DMS 273 (cell line): Measurements from ENCODE around the gene SUPT20HL2.
"Not testable (repeated sequence)": the region's sequence is repeated elsewhere in the genome, so short reads cannot be mapped to it uniquely, and the experiment has no call there.

ENCODE experiments used
- DNase-seq: peaks from one replicate; lab custom pipeline; 2025; ENCODE audit not compliant: unreplicated experiment; lab: John Stamatoyannopoulos, UW

SUPT20HL2 gene

DNA sequence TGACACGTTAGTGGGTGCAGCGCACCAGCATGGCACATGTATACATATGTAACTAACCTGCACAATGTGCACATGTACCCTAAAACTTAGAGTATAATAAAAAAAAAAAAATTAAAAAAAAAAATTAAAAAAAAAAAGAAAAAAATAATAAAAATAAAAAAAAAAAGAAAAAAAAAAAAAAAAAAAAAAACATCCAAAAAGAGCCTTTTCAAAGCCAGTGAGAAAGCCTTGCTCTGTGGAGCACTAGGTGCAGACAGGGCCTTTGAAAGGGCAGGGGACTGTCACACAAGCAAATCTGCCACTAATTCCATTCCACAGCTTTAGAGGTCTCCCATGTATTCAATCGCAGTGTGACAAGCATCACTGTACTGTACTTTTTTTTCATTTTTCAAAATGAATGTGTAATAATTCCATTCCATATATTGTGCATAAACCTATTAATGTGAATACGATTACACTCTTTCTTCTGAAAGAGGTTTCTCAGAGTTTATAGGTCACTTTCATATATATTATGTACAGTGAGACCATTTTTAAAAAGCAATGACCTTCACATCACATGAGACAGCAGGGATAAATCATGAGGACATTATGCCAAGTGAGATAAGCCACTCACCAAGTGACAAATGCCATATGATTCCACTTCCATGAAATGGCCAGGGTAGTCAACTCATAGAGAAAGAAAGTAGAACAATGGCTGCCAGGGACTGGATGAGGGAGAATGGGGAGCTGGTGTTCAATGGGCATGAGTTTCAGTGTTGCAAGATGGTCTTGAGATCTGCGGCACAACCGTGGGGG lies 4.1 kb downstream of the SUPT20HL2 start:
- DNase-seq: not testable (repeated sequence)

DNA sequence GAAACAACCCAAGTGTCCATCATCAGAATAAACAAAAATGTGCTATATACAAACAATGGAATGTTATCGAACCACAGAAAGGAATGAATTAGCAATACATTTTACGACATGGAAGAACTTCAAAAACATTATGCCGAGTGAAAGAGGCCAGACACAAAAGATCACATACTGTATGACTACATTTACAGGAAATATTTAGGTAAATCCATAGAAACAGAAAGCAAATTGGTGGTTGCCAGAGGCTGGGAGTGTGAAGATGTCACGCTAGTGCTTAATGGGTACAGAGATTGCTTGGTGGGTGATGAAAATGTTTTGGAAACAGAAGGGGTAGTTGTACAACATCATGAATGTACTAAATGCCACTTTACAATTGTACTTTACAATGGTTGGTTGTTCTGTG lies 5.1 kb downstream of the SUPT20HL2 start:
- not testable (repeated sequence) for DNase-seq

DNA sequence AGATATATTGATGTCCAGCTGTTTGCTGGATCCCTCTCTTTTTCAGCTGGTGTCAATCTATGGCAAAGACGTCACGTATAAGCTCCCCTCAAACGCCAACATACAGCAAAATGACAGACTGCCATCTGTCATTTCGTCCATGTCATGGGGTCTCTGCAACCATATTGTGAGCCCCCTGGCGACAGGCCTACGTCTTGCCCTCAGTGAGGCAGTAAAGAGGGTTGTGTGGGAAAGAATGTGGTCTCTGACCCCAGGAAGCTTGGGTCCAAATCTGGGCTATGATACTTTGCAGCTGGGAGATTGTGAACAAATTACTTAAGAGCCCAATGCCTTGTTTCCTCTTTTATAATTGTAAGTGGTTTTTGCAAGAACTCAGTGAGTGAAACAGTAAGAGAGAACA lies 7.4 kb downstream of the SUPT20HL2 start:
- DNase-seq: peak; percentile 35

DNA sequence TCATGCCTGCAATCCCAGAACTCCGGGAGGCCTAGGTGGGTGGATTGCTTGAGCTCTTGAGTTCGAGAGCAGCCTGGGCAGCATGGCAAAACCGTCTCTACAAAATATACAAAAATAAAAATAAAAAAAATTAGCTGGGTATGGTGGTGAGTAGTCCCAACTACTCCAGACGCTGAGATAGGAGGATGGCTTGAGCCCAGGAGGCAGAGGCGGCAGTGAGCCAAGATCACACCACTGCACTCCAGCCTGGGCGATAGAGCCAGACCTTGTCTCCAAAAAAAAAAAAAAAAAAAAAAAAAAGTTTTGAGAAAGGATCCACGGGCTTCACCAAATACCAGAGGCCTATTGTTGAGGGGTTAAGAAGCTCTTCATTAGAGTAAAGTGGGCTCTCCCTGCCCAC lies 8.0 kb downstream of the SUPT20HL2 start:
- no peak for DNase-seq

DNA sequence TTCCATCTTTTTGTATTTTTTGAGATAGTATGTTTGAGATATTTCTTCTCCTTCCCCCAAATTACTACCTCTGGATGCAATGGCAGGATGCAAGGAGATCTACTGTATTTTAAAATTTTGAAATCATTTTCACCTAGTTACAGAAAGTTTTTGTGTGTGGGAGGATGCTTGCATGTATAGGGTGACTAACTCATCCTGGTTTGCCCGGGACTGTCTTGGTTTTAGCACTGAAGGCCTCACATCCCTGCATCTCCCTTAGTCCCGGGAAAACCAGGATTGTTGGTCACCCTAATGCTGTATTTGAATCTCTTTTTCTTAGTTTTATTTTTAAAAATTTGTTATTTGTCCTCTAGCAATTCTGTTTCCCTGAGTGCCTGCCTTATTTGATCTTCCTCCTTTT lies 12.1 kb downstream of the SUPT20HL2 start:
- no peak for DNase-seq

DNA sequence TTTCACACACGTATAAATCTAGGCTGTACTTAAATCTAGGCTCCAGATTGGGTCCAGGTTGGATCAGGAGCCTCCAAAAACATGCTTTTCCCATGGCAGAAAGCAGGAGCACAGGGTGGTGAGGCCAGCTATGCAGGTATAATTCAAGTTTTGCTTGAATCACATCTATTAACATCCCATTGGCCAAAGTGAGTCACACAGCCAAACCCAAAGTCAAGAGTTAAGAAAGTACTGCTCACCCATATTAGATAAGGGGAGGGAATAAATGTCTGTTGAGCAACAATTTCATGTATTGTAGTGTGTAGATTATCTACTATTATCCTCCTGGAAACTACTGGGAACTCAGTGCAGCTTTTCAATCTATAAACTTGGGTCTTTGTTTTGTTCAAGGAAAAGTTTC lies 12.8 kb downstream of the SUPT20HL2 start:
- no peak for DNase-seq

DNA sequence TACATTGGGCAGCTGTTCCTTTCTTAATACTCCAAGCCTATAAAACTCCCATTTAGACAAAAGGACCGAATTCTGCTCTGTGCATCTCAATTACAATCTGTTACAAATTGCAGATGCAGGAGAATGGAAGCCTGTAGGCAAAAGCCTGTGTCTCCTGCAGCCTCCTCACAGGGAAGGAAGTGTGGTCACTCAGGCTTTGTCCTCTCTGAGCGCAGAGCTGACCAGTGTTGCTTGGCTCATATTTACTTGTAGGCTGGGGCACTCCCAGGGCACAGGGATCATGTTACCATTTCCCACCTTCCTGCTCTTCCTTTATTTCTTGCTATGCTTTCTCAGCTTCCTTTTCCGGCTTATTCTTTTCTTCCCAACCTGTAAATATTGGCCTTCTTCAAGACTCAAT lies 15.7 kb downstream of the SUPT20HL2 start:
- DNase-seq: no peak

DNA sequence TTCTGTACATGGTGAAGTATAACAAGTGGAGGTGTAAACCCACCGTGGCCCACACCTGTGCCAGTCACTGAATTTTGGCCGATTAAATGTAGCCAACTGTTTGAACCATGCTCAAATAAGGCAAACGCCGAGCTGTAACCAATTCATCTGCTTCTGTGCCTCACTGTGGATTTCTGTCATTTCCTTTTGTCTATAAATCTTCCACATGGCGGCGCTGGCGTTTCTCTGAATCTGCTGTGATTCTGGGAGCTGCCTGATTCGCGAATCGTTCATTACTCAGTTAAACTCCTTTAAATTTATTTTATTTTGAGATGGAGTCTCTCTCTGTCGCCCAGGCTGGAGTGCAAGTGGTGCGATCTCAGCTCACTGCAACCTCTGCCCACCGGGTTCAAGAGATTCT lies 19.2 kb downstream of the SUPT20HL2 start:
- peak; percentile 59 for DNase-seq

DNA sequence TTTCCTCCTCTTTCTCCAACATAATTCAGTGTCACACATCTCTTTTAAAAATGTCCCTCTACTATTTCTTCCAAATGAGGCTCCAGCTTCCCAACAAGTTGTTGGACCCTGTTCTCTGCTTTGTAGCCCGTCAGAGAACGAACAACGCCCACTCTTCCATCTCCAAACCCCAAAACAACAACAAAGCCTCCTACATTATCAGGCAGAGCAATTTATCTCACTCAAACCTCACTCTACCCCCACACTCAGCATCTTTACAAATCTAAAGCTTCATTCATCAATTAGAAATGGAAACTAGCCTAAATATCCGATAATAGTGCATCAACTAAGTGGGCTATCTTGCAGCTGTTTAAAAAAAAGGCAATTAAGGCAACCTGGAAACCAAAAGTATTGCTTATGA lies 20.5 kb downstream of the SUPT20HL2 start:
- DNase-seq: no peak

DNA sequence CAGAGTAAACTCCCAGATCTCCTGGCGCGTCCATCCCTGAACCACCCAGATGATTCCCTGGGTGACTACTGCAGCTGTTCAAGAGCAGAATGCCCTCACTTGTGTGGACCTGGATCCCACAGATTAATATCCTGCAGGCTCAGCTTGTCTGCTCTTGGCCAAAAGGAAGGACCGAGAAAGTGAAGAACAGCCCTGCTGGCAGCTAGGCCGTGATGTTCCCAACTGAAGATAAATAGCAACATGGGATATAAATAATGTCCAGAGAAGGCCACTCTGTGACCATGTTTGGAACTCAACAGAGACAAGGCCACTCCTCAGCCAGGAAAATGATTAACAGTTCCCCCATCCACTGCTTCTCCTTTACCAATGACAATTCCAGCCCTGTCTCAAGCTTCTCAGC lies 21.5 kb downstream of the SUPT20HL2 start:
- DNase-seq: no peak

DNA sequence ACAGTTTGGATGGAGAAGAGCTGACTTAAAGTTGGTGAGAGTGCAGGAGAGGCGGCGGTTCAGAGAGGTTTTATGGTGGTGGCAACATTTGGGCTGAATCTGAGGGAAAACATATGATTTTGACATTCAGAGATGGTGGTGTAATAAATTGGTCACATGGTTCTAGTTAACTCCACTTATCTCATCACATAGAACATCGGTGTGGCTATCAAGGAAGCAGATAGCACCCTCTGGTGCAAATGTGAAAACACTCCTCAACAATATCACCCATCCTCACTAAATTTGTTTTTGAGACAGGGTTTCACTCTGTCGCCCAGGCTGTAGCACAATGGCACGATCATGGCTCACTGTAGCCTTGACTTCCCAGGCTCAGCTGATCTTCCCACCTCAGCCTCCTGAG lies 28.8 kb downstream of the SUPT20HL2 start:
- peak; percentile 11 for DNase-seq

DNA sequence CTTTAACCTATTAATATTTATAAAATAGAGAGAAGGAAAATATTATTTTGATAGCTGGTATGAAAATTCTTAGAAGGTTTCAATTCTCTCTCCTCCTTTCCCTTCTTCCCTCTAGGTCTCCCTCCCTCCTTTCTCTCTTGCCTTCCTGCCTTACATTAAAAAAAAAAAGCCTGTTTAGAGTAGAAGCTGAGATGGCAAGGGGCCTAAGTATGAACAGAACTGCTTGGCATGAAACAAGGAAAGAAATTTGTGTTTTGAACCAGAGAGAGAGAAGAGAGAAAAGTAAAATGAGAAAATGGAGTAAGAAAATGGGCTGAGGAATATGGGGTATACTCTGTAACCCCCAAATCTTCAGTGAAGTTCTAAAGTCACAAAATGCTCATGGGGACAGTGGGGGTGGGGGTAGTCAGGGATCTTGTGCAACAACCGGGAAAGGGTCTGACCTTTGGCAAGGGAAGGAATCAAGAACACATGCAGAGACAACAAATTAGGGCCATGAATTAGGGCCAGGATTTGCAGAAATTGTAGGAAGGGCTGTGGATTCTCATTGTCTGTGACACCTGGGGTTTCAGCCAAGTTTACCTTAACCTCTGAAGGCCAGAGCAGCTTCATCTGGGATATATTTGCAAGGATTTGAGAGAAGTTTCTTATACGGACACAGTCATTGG lies 30.6 kb downstream of the SUPT20HL2 start:
- no peak for DNase-seq

DNA sequence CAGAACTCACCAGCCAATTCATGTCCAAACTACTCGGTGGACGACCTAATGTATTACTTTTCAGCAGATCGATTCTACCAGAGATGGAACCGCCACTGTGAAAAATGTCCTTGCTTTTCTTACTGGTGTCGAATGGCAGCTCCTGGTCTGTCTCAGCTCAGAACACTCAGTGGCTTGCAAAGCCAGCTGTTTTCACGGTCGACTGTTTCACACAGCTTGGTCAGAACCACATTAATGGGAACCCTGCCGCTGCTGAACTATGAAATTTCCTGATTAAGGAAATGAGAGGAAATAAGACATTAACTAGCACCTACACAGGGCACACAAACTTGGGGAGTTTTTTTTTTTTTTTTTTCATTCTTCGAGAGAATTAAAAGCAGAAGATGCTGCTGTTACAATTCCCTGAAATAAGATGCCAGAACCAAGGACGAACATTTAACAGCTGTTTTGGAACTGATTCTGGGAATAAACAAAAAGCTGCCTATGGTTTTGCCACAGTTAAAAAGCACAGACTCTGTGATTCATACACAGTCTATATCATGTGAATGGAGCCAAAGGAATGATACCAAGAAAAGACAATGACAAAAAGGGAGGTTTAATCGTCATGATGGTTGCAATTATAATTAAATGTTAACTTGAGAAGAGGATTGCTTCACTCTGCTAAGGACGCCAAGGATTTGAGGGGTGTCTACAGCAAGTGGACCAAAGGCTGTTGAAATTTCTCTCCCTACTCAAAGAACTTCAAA lies 31.3 kb downstream of the SUPT20HL2 start:
- DNase-seq: peak; percentile 42

DNA sequence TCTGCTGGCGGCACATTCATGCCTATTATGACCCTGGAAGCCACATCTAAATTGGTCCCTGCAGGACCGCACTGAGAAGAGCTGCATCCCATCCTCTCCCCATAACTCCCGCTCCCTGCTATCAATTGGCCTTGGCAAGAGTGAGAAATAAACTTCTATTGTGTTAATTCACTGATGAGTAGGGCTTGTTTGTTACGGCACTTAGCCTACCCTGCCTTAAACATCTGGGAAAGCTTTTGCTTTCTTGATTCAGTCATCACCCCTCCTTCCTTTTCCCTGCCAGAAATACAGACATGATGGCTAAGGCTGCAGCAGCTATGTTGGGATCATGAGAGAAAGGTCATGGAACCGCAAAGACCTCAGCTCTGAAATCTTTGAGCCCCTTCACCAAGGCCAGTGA lies 36.5 kb downstream of the SUPT20HL2 start:
- DNase-seq: no peak

DNA sequence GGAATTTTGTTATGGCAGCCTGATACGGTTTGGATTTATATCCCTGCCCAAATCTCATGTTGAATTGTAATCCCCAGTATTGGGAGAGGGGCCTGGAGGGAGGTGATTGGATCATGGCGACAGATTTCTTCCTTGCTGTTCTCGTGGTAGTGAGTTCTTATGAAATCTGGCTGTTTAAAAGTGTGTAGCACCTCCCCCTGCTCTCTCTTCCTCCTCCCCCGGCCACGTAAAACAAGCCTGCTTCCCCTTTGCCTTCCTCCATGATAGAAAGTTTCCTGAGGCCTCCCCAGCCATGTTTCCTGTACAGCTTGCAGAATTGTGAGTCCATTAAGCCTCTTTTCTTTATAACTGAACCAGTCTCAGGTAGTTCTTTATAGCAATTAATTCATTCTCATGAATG lies 37.9 kb downstream of the SUPT20HL2 start:
- DNase-seq: no peak

DNA sequence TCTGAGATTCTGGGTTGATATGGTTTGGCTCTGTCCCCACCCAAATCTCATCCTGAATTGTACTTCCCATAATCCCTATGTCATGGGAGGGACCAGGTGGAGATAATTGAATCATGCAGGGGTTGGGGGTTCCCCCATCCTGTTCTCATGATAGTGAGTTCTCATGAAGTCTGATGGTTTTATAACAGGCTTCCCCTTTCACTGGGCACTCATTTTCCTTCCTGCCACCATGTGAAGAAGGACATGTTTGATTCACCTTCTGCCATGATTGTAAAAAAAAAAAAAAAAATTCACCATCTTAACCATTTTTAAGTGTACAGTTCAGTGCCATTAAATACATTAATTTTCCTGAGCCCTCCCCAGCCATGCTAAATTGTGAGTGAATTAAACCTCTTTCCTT lies 42.6 kb downstream of the SUPT20HL2 start:
- DNase-seq: no peak

DNA sequence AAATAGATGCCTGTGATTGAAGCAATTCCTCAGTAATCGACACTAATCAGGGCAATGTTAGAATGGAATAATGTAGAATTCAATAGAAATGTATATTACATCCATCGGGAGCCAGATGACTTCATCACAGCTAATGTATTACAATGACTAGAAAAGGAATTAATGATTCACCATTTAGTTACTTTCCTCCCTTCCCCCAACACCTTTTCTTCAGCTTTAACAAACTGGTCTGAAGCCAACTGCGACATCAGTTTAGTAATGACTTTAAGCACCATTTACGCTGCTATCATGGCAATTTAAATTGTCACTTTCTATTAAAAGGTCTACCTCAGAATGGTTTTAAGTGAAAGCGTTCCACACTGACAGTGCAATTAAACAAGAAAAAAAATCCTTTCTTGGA lies 45.1 kb downstream of the SUPT20HL2 start:
- no peak for DNase-seq

DNA sequence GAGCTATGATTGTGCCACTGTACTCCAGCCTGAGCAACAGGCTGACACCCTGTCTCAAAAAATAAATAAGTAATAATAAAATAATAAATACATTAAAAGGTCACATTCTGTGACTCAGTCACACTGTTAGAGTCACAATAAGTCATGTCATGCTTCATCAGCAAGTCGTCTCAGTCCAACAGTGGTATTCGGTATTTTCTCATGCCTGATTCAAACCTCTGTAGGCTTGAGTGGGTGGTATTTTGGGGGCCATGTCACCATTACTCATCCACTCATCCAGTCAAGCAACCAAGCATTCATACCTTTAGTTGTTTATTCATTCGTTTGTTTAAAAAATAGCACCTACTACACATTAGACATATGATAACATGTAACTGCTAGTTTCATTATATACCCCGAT lies 46.9 kb downstream of the SUPT20HL2 start:
- no peak for DNase-seq

DNA sequence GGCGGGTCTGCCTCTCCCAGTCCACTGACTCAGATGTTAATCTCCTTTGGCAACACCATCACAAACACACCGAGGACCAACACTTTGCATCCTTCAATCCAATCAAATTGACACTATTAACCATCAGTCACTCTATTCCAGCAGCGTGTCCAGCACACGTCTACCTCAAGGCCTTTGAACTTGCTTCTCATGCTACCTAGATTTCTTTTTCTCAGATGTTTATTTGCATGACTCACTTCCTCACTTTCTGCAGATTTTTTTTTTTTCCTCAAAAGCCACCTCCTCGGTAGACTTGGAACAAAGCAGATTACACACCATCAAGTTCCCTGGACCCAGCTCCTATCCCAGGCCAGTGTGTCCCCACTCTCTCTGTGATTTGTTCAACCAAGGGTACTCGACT lies 49.5 kb downstream of the SUPT20HL2 start:
- DNase-seq: no peak

DNA sequence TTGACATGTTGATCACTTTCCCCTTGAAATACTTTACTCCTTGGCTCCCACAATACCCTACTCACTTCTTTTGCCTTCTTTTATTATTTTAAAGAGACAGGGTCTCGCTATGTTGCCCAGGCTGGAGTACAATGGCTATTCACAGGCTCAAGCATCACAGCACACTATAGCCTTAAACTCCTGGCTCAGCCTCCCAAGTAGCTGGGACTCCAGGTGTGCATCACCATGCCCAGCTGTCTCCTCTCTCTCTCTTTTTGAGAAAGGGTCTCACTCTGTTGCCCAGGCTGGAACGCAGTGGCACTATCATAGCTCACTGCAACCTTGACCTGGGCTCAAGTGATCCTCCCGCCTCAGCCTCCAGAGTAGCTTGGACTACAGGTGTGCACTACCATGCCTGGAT lies 51.6 kb downstream of the SUPT20HL2 start:
- no peak for DNase-seq
